HFFc6 (cell line): ENCODE results near the gene ANXA10. TPM values are rescaled to one million over a fixed set of nuclear protein-coding genes. Genes with fewer than 3 reads are reported as not detected.
"Not testable (repeated sequence)": the region's sequence is repeated elsewhere in the genome, so short reads cannot be mapped to it uniquely, and the experiment has no call there.

ENCODE experiments used
- DNase-seq: peaks from one replicate; pipeline ENCODE4 v3.0.0-alpha.2; 2018
- H3K27ac Mint-ChIP-seq: 2 replicates; pipeline ENCODE4 v1.8.0; 2020; ENCODE audit warnings: mild to moderate bottlenecking, mixed read lengths
- H3K27me3 Mint-ChIP-seq: 2 replicates; pipeline ENCODE4 v1.8.0; 2021; ENCODE audit warnings: mild to moderate bottlenecking, moderate library complexity, mixed read lengths; ENCODE audit not compliant: insufficient read depth
- H3K36me3 Mint-ChIP-seq: 2 replicates; pipeline ENCODE4 v1.8.0; 2021; ENCODE audit warnings: low read depth, mixed read lengths
- H3K4me1 Mint-ChIP-seq: 2 replicates; pipeline ENCODE4 v1.8.0; 2020; ENCODE audit warnings: low read depth, mixed read lengths
- H3K4me3 Mint-ChIP-seq: 2 replicates; pipeline ENCODE4 v1.8.0; 2020; ENCODE audit warnings: mild to moderate bottlenecking, moderate library complexity, mixed read lengths
- H3K9me3 Mint-ChIP-seq: 2 replicates; pipeline ENCODE4 v1.8.0; 2020; ENCODE audit warnings: mild to moderate bottlenecking, mixed read lengths
- CTCF ChIP-seq: fragments of 200-600 bp; sonication (generic); IDR thresholded peaks from 2 replicates; pipeline ENCODE4 v1.5.0; 2021; ENCODE audit warnings: antibody characterized with exemption, mild to moderate bottlenecking
- total RNA-seq, 6 experiments: library from RNA; stranded (reverse); fragmentation: NEBNext Ultra II Directional; extraction: Animal tissue kit (Norgen Biotek cat#: 25700); gene quantifications; 2 replicates in 1 of 6; 3 replicates in 5 of 6; pipeline ENCODE4 v1.2.3, GENCODE V29; 2021

The ANXA10 gene
- total RNA-seq, 6 experiments from 2014 or later: 0.46 to 1.9 (median 0.85) TPM

- H3K4me3 Mint-ChIP-seq: no peak overlapping the region
- peaks cover 1% of the 10 kb centered on the region; the same call in 1 of the 2 replicates for H3K27me3 Mint-ChIP-seq
- H3K27ac Mint-ChIP-seq: no peak overlapping the region
- DNase-seq: no peak
- no peaks in the 10 kb centered on the region for H3K36me3 Mint-ChIP-seq
- TF ChIP-seq CTCF: no peak
- no peaks in the 10 kb centered on the region for H3K9me3 Mint-ChIP-seq
- H3K4me1 Mint-ChIP-seq: peaks cover 14% of the 10 kb centered on the region
Measured at GRCh38 chr4:168109527-168109926, 17.2 kb downstream of the ANXA10 start.

GRCh38 chr4:168113059-168113458 is 20.7 kb downstream of the ANXA10 start:
- not testable (repeated sequence) for DNase-seq

GRCh38 chr4:168118116-168118655 is 25.8 kb downstream of the ANXA10 start:
- DNase-seq: no peak
- no peaks in the 10 kb centered on the region for H3K9me3 Mint-ChIP-seq
- TF ChIP-seq CTCF: no peak
- H3K36me3 Mint-ChIP-seq: no peaks in the 10 kb centered on the region
- H3K4me3 Mint-ChIP-seq: no peak overlapping the region
- H3K4me1 Mint-ChIP-seq: peaks cover 37% of the 10 kb centered on the region
- H3K27ac Mint-ChIP-seq: no peak overlapping the region
- H3K27me3 Mint-ChIP-seq: no peaks in the 10 kb centered on the region; the same call in 1 of the 2 replicates

More at GRCh38 chr4:168113059-168113458, 20.7 kb downstream of the ANXA10 start:
- H3K27ac Mint-ChIP-seq, H3K36me3 Mint-ChIP-seq, H3K9me3 Mint-ChIP-seq, H3K4me3 Mint-ChIP-seq, H3K27me3 Mint-ChIP-seq: not testable (repeated sequence)
- H3K4me1 Mint-ChIP-seq: peaks cover 19% of the 10 kb centered on the region

GRCh38 chr4:168119100-168119499 is 26.8 kb downstream of the ANXA10 start:
- no peak for TF ChIP-seq CTCF
- Mint-ChIP-seq H3K36me3 (no peaks in the 10 kb centered on the region), H3K27me3 (no peaks in the 10 kb centered on the region; the same call in 1 of the 2 replicates), H3K27ac (no peak overlapping the region), H3K4me3 (no peak overlapping the region), H3K4me1 (peaks cover 46% of the 10 kb centered on the region), H3K9me3 (no peaks in the 10 kb centered on the region)
- no peak for DNase-seq

GRCh38 chr4:168119890-168120289 is 27.6 kb downstream of the ANXA10 start:
- no peak overlapping the region for H3K4me3 Mint-ChIP-seq

GRCh38 chr4:168120811-168121210 is 28.5 kb downstream of the ANXA10 start:
- Mint-ChIP-seq H3K9me3 (no peaks in the 10 kb centered on the region), H3K27me3 (no peaks in the 10 kb centered on the region), H3K4me1 (peaks cover 63% of the 10 kb centered on the region), H3K36me3 (no peaks in the 10 kb centered on the region), H3K27ac (no peak overlapping the region), H3K4me3 (no peak overlapping the region)
- TF ChIP-seq CTCF: no peak
- DNase-seq: no peak

More at GRCh38 chr4:168119890-168120289, 27.6 kb downstream of the ANXA10 start:
- Mint-ChIP-seq H3K9me3 (no peaks in the 10 kb centered on the region), H3K27me3 (no peaks in the 10 kb centered on the region; the same call in 1 of the 2 replicates), H3K4me1 (peaks cover 54% of the 10 kb centered on the region), H3K36me3 (no peaks in the 10 kb centered on the region), H3K27ac (no peak overlapping the region)
- TF ChIP-seq CTCF: no peak
- DNase-seq: no peak
